Right lobe of liver (tissue), 6 donors: ENCODE results near the gene CIRBP. TPM values are rescaled to one million over a fixed set of nuclear protein-coding genes. Genes with fewer than 3 reads are reported as not detected.
"Not testable (repeated sequence)": the region's sequence is repeated elsewhere in the genome, so short reads cannot be mapped to it uniquely, and the experiment has no call there.

Source experiments
- ATAC-seq, 4 donors: fragments of 200-7000 bp; cut with Tn5 transposase; one replicate each; pipeline ENCODE4 v1.9.1; 2020; ENCODE audit warnings: mild to moderate bottlenecking in 4 of 4, moderate library complexity in 4 of 4
- DNase-seq, 3 donors: peaks; one replicate each; pipeline ENCODE4 v3.0.0-alpha.2; 2020
- H3K27ac ChIP-seq, 3 donors: fragments of 200-600 bp; one replicate each; pipeline ENCODE4 v1.8.0; 2022
- H3K27me3 ChIP-seq, 2 donors: fragments of 200-600 bp; one replicate each; pipeline ENCODE4 v1.8.0; 2022
- H3K36me3 ChIP-seq, 4 donors: fragments of 200-600 bp; sonication (generic) in 1 of 4; one replicate each; pipeline versions ENCODE4 v1.5.1 to v1.8.0; 2017 to 2022; ENCODE audit warnings: control low read depth in 1 of 4
- H3K4me1 ChIP-seq, 4 donors: fragments of 200-600 bp; sonication (generic) in 1 of 4; one replicate each; pipeline versions ENCODE4 v1.5.1 to v1.8.0; 2017 to 2022; ENCODE audit warnings: control low read depth in 1 of 4
- H3K4me3 ChIP-seq, 3 donors: fragments of 200-600 bp; one replicate each; pipeline ENCODE4 v1.8.0; 2022
- H3K9me3 ChIP-seq, 4 donors: fragments of 200-600 bp; sonication (generic) in 1 of 4; one replicate each; pipeline versions ENCODE4 v1.5.1 to v1.8.0; 2017 to 2022; ENCODE audit warnings: control low read depth in 1 of 4
- POLR2A ChIP-seq: fragments of 450-650 bp; IDR thresholded peaks from one replicate; pipeline ENCODE4 v1.6.1; 2017; ENCODE audit warnings: antibody characterized with exemption, mild to moderate bottlenecking
- WGBS: methylation state at CpG from one replicate; pipeline ENCODE4 v1.1.6; 2018; ENCODE audit warnings: low coverage, low lambda C conversion rate; ENCODE audit not compliant: insufficient coverage; ENCODE audit errors: missing lambda C conversion rate; 5-methylcytosine and 5-hydroxymethylcytosine counted together
- intact Hi-C, 2 donors: fragments of 100-400 bp; cut with DNase I; formaldehyde crosslinking; loops; one replicate each; pipeline versions ENCODE4 v1.11.2 to v1.14.1; 2022
- total RNA-seq, 6 experiments: library from RNA; depleted of rRNA in 2 of 6; stranded (reverse); fragments of >200 nt in 2 of 6; fragmentation: NEBNext Ultra II Directional in 3 of 6; extraction: Animal tissue kit (Norgen Biotek cat#: 25700) in 3 of 6; gene quantifications; one replicate each; pipeline versions ENCODE4 v1.1.0 to v1.2.4, GENCODE V29; 2016 to 2023
- TF ChIP-seq, protein P1 (sequence below), 4 donors: fragments of 200-600 bp in 3 of 4; fragments of 450-650 bp in 1 of 4; IDR thresholded peaks; one replicate each; pipeline versions ENCODE4 v1.5.1 to v1.8.0; 2016 to 2022; ENCODE audit warnings: antibody characterized with exemption in 4 of 4, mild to moderate bottlenecking in 2 of 4
- donor health status: DM: no; HTN: yes; CAD: no.
- donor health status: DM: no; HTN: no; CAD: no.
- donor health status: DM: no; HTN: no; CAD: no.
- donor health status: DM: no; HTN: yes; CAD: no.
- donor health status: DM: no; HTN: yes; CAD: no.

CIRBP gene
- total RNA-seq, 6 experiments from 2014 or later = 69.2 to 111 (median 89.5) TPM

DNA sequence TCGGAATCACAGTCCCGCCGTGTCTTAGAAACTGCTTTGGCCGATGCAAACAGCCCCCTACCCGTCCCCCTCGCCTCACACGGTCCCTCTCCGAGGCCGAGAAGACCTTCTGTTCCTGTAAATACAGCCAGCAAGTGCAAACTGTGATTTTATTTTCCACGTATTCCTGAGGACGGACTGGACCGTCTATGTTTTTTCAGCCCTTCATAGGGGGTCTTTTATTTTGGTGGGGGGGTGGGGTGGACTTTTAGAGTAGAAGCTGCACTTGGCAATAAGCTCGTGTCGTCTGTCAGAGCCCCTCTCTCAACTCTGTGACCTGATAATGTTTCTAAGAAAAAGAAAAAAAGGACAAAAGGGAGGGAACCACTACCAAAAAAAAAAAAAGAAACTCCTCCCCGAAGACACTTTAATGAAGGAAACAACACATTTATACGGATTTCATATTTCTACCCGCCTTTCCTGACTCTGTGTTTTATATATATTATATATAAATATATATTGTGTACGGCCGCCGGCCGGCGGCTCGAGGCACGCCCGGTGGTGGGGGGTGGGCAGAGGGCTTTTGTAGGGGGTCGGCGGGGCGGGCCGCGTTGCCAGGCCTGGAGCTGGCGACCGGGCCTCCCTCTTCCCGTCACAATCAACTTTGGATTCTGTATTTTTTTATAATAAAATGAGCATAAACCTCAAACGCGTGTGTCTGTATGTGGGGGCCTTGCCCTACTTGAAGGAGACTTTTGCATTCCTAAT lies 31.8 kb downstream of the CIRBP start:
- Histone ChIP-seq H3K27ac (no peak overlapping the region), H3K9me3 (no peaks in the 10 kb centered on the region), H3K36me3 (no peaks in the 10 kb centered on the region), H3K4me3 (no peak overlapping the region), H3K4me1 (peaks cover 0 to 16% (median 5%) of the 10 kb centered on the region in 4 donors), H3K27me3 (no peaks in the 10 kb centered on the region)
- TF ChIP-seq POLR2A = no peak
- TF ChIP-seq, protein P1, sequence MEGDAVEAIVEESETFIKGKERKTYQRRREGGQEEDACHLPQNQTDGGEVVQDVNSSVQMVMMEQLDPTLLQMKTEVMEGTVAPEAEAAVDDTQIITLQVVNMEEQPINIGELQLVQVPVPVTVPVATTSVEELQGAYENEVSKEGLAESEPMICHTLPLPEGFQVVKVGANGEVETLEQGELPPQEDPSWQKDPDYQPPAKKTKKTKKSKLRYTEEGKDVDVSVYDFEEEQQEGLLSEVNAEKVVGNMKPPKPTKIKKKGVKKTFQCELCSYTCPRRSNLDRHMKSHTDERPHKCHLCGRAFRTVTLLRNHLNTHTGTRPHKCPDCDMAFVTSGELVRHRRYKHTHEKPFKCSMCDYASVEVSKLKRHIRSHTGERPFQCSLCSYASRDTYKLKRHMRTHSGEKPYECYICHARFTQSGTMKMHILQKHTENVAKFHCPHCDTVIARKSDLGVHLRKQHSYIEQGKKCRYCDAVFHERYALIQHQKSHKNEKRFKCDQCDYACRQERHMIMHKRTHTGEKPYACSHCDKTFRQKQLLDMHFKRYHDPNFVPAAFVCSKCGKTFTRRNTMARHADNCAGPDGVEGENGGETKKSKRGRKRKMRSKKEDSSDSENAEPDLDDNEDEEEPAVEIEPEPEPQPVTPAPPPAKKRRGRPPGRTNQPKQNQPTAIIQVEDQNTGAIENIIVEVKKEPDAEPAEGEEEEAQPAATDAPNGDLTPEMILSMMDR (IDR thresholded peaks at IDR 0.05) = no peak
- DNase-seq (no peak), ATAC-seq (no peak)
- intact Hi-C loops = no loop called here
- WGBS = 83% methylated on average over 33 of the region's 35 CpGs

DNA sequence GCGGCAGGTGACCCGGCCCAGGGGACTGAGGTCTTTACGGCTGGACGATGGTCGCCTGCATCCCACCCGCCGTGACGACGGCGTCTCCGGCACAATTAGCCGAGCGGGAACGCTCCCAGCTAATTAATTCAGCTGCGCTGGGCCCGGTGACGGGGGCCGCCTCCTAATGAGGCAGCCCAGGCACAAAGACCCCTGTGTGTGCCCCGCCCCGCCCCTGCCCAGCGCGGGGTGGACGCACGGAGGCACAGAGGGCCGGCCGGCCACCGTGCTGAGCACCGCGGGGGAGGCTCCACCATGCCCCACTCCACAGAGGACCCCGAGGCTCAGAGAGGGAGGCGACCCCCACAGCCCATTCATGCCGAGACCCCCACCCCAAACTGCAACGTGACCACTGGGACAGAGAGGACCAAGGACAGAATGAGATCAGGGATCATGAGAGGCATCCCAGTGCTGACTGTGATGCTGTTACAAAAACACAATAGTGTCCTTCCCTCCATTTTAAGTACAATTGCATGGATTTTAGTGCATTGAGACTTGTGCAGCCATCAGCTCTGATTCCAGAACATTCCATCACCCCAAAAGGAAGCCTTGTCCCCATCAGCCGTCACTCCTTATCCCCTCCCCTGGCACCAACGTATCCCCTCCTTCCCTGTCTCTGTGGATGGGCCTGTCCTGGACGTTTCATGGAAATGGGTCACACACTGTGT lies 33.6 kb downstream of the CIRBP start:
- Histone ChIP-seq H3K9me3 (no peaks in the 10 kb centered on the region), H3K4me3 (no peak overlapping the region), H3K4me1 (peaks cover 0 to 16% (median 5%) of the 10 kb centered on the region in 4 donors), H3K36me3 (no peaks in the 10 kb centered on the region), H3K27ac (no peak overlapping the region), H3K27me3 (no peaks in the 10 kb centered on the region)
- DNase-seq (no peak), ATAC-seq (no peak)
- 28% methylated on average over 3 of the region's 36 CpGs for WGBS
- no peak for TF ChIP-seq POLR2A
- TF ChIP-seq, protein P1 (IDR thresholded peaks at IDR 0.05) = no peak
- intact Hi-C loops = no loop called here

DNA sequence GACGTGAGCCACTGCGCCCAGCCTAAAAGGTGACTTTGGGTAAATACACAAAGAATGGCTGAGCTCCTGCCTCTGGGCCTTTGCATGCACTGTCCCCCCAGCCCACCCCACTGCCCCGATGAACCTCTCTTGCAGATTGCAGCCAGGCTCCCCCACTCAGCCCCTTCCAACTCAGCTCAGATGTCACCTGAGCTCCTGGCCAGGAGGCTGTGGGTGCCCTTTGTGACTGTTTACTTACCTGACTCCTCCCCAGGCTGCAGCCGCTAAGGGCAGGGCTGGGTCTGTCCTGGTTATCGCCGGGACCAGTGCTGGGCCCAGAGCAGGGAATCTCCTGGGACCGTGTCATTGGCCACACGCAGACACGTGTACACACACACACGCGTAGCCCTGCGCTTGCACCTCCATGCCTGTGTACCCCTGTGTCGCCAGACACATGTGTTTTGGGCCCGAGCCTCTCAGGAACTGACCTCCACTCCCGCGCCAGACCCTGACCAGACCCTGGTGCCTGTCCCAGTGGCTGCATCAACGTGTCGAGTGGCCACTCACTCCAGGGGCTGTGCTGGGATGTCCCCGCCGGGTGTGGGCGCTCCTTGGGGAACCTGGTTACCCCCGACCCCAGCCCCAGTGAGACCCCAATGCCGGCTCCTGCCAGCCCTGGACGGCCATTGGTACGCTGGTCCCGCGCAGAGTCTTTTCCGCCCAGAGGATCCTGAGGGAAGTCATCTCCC lies 35.2 kb downstream of the CIRBP start:
- peak; percentile 80 to 93 (median 90) for DNase-seq
- TF ChIP-seq POLR2A = no peak
- TF ChIP-seq, protein P1 (IDR thresholded peaks at IDR 0.05) = no peak
- H3K27ac ChIP-seq = peak overlapping the region in 2 of 3 donors; percentile 49 to 59
- H3K36me3 ChIP-seq = no peaks in the 10 kb centered on the region
- H3K4me1 ChIP-seq = peaks cover 0 to 16% (median 5%) of the 10 kb centered on the region in 4 donors
- no peaks in the 10 kb centered on the region for H3K27me3 ChIP-seq
- no peak overlapping the region for H3K4me3 ChIP-seq
- 36% methylated on average over 10 of the region's 28 CpGs for WGBS
- intact Hi-C loops = no loop called here
- ATAC-seq = peak; percentile 98 to 99 (median 99)
- no peaks in the 10 kb centered on the region for H3K9me3 ChIP-seq

DNA sequence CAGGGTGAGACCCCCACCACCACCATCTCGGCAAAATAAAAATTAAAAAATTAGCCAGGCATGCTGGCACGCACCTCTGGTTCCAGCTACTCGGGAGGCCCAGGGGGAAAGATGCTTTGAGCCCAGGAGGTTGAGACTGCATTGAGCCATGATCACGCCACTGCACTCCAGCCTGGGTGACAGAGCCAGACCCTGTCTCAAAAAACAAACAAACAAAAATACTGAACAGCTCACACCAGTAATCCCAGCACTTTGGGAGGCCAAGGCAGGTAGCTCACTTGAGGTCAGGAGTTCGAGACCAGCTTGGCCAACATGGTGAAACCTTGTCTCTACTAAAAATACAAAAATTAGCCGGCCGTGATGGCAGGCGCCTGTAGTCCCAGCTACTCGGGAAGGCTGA lies 36.2 kb downstream of the CIRBP start:
- WGBS = 78% methylated on average over 9 of the region's 9 CpGs
- intact Hi-C loops, H3K36me3 ChIP-seq: not testable (repeated sequence)

More for the DNA sequence above, 36.2 kb downstream of the CIRBP start:
- ATAC-seq, H3K4me3 ChIP-seq, DNase-seq, H3K9me3 ChIP-seq, H3K27me3 ChIP-seq, H3K27ac ChIP-seq: not testable (repeated sequence)
- H3K4me1 ChIP-seq = peaks cover 0 to 16% (median 5%) of the 10 kb centered on the region in 4 donors
